Uterine smooth muscle cell (primary cell): ENCODE measurements around the gene UBXN6. TPM values are rescaled to one million over a fixed set of nuclear protein-coding genes. Genes with fewer than 3 reads are reported as not detected.

Experiments
- total RNA-seq: library from RNA; depleted of rRNA; stranded (reverse); fragments of >200 nt; gene quantifications from 2 replicates; pipeline ENCODE4 v1.2.3, GENCODE V29; 2014

UBXN6 gene
- total RNA-seq: 106 and 123 TPM in 2 replicates

GRCh38 chr19:4457654-4458395 lies at the start of gene UBXN6:
Gene UBXN6, minus strand, starts transcription at chr19:4457794. Its CDS starts 97 bp downstream, at chr19:4457697.

GRCh38 chr19:4472174-4472974 lies 14.8 kb upstream of the UBXN6 start, which contains the start of gene HDGFL2:
Gene HDGFL2, plus strand, starts transcription at chr19:4472297. Its CDS starts 54 bp downstream, at chr19:4472351.

GRCh38 chr19:4402171-4403004 lies 55.2 kb downstream of the UBXN6 start, which contains the start of gene CHAF1A:
Gene CHAF1A, plus strand, starts transcription at chr19:4402640. Its CDS starts 123 bp downstream, at chr19:4402763.

GRCh38 chr19:4400135-4400936 lies 57.3 kb downstream of the UBXN6 start, which contains the start of gene SH3GL1:
Gene SH3GL1, minus strand, starts transcription at chr19:4400547. Its CDS starts 179 bp downstream, at chr19:4400368.

Other genes with a start within 250 kb of the UBXN6 start
- gene EBI3, start 228.3 kb downstream of the UBXN6 start, total RNA-seq: not detected in 2 replicates
- gene YJU2, start 210.7 kb downstream of the UBXN6 start, total RNA-seq: 18.2 and 22.7 TPM in 2 replicates
- not detected in 2 replicates for gene SHD, start 178.5 kb downstream of the UBXN6 start, total RNA-seq
- not detected in 2 replicates for gene TMIGD2, start 155.4 kb downstream of the UBXN6 start, total RNA-seq
- 15.5 and 24.5 TPM in 2 replicates for gene FSD1, start 153.2 kb downstream of the UBXN6 start, total RNA-seq
- gene STAP2, start 119.0 kb downstream of the UBXN6 start, total RNA-seq: 5.9 and 7.5 TPM in 2 replicates
- 5.6 and 7.9 TPM in 2 replicates for gene MPND, start 114.2 kb downstream of the UBXN6 start, total RNA-seq
- gene SH3GL1, start 57.2 kb downstream of the UBXN6 start, total RNA-seq: 29.1 and 36.1 TPM in 2 replicates
- 10.1 and 29.7 TPM in 2 replicates for gene CHAF1A, start 55.2 kb downstream of the UBXN6 start, total RNA-seq
- 66.8 and 70.1 TPM in 2 replicates for gene HDGFL2, start 14.5 kb upstream of the UBXN6 start, total RNA-seq
- 0.55 and 4.0 TPM in 2 replicates for gene PLIN4, start 60.7 kb upstream of the UBXN6 start, total RNA-seq
- gene PLIN5, start 77.4 kb upstream of the UBXN6 start, total RNA-seq: not detected in 2 replicates
- not detected in 2 replicates for gene LRG1, start 82.2 kb upstream of the UBXN6 start, total RNA-seq
- under 0.01 and 0.11 TPM in 2 replicates for gene SEMA6B, start 101.9 kb upstream of the UBXN6 start, total RNA-seq
- 3.4 and 6.5 TPM in 2 replicates for gene TNFAIP8L1, start 181.7 kb upstream of the UBXN6 start, total RNA-seq
- 235 and 323 TPM in 2 replicates for gene MYDGF, start 212.5 kb upstream of the UBXN6 start, total RNA-seq